Measurements from ENCODE around the gene FNDC11.

DNA sequence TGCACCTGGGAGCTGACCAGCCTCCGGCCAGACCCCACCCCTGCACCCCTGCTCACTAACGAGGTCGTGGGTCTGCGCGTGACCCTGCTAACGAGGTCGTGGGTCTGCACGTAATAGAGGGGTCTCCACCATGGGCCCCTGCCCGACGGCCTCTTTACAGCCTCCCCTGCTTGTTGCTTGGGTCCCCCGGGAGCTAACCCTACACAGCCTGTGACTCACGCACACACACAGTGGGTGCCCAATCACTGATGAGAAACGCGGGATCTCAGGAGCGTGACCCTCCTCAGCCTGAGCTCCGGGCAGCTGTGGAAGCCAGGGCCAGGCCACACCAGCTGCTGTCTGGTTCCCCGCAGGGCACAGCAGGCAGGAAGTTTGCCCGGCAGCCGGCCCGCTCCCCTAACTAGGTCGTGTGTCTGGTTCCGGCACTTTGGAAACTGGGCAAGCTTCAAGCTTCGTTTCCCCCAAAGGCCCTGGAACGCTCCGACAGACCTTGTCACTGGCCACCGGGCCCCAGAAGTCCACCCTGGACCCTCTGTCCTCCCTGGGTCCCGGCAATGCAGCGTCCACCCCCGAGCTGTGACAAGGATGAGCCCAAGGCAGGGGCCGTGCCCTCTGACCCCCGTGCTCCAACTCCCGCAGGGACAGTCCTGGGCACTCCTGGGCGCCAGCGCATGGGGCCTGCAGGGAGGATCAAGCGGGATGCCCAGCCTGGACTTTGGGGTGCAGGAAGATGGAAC is 17.6 kb upstream of the FNDC11 start:
- no peak for TF ChIP-seq ZNF274 (IDR thresholded peaks at IDR 0.05; ENCODE audit: low read depth, low read length)
- TF ChIP-seq YY1 (IDR thresholded peaks at IDR 0.05; ENCODE audit: insufficient read depth, insufficient read length) = no peak
- TF ChIP-seq SUZ12 (IDR thresholded peaks at IDR 0.05; ENCODE audit: extremely low read depth, insufficient read depth, insufficient read length) = no peak

Data from NT2/D1 (cell line).